H54 (cell line): ENCODE data around the gene IFT88.

Source experiments
- DNase-seq: peaks from one replicate; pipeline ENCODE4 v3.0.0; 2011; ENCODE audit warnings: low spot score, mixed read lengths; ENCODE audit not compliant: insufficient read length
- FAIRE-seq: peaks from 3 replicates; lab custom pipeline; 2011; peaks lifted over from hg19 to GRCh38; lab: Jason Lieb, UNC
- POLR2A ChIP-seq: IDR thresholded peaks from 2 replicates; pipeline ENCODE4 v1.6.1; 2011; ENCODE audit warnings: low read depth, mild to moderate bottlenecking, low read length

The IFT88 gene

DNA sequence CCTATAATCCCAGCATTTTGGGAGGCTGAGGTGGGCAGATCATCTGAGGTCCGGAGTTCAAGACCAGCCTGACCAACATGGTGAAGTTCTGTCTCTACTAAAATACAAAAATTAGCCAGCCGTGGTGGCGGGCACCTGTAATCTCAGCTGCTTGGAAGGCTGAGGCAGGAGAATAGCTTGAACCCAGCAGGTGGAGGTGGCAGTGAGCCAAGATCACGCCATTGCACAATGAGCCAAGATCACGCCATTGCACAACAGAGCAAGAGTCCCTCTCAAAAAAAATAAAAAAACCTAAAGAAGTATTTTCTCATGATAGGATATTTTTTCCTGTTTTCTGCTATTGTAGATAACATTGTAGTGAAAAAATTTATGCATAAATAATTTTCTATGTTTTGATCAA lies 13.3 kb downstream of the IFT88 start:
- no peak for FAIRE-seq
- DNase-seq, result no peak
- TF ChIP-seq POLR2A, result no peak

DNA sequence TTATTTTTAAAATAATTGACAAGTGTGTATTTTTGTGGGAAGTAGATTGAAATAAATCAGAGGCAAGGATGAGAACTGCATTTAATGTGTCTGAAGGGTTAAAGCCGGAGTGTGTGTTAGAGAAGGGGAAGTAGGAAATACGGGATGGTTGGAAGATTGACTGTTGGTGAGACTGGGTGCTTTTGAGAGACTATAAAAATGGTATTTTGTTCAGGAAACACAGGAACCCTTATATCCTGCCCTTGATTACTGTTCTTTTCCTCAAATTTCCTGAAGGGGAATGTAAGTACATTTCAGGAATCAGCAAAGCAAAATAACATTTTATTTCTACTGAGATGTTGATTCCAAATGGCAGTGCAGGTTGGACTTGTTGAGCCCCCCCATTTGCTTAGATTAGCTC lies 15.1 kb downstream of the IFT88 start:
- FAIRE-seq, result no peak
- no peak for TF ChIP-seq POLR2A

DNA sequence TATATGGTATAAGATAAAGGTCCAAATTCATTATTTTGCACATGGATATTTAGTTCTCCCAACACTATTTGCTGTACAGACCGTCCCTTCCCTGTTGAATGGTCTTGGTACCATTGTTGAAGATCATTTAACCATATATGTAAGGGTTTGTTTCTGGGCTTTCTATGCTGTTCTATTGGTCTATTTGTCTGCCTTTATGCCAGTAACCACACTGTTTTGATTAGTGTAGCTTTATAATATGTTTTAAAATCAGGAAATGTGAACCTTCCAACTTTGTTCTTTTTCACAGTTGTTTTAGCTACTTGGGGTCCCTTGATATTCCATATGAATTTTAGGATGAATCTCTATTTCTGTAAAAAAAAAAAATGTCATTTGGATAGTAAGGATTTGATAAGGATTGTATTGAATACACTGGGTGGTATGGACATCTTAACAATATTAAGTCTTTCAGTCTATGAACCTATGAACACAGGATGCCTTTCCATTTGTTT lies 16.9 kb downstream of the IFT88 start:
- no peak for FAIRE-seq

More for the DNA sequence above, 15.1 kb downstream of the IFT88 start:
- no peak for DNase-seq

DNA sequence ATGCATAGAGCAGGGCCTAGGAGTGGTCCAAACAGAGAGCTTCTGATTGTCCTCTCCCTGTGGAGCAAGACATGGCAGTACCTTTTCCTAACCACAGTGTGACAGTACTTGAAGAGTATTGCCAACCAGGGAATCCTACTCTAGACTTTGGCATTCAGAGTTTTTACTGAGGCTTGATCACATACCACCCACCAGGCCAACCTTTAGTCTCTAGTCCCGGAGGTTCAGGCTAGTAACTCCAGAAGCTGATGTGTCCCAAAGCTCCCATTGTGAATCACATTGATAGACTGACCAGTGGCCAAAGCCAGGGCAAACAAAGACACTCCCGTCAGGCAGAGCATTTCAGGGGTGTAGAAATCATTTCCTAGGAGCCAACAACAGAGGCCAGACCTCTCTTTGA lies 18.4 kb downstream of the IFT88 start:
- no peak for FAIRE-seq
- no peak for DNase-seq
- TF ChIP-seq POLR2A, result no peak

More for the DNA sequence above, 16.9 kb downstream of the IFT88 start:
- DNase-seq, result no peak
- no peak for TF ChIP-seq POLR2A

DNA sequence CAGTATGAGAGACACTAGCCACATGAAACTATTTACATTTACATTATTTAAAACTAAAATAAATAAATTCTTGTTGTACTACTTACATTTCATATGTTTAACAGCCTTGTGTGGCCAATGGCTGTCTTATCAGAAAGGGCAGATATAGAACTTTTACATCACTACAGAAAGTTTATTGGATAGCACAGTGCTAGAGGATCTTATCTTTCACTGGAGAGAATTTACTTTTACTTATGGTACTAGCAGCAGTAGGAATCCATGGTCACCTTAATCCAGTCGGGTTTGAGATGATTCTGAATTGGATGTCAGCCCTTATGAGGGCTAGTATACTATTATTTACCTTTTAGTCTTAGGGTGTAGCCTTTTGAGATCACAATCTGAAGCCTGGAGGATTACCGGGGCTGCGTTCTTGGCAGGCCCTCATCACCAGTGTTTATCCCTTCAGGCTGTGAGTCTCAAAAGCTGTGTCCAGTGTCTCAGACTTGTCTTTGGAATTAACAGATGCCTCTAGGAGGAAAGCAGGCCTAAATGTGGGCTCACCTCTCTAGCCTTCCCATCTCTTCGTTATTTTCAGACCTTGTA lies 21.7 kb downstream of the IFT88 start:
- FAIRE-seq, result no peak
- TF ChIP-seq POLR2A, result no peak
- DNase-seq, result no peak

DNA sequence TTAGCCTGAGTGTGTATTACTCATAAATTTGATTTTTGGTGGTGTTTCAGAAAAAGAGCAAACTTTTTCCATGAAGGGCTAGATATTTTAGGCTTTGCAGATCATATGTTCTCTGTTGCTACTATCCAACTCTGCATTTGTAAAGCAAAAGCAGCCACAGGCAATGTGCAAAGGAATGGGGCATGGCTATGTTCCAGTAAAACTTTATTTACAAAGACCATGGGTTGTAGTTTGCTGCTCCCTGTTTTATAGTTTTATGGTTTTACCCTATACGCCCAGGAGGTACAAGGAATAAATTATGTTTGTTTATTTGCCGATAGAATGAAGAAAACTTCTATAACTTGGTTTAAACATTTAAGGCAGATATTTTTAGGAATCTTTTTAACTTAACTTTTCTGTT lies 23.6 kb downstream of the IFT88 start:
- FAIRE-seq (no peak), DNase-seq (no peak)
- TF ChIP-seq POLR2A, result no peak

DNA sequence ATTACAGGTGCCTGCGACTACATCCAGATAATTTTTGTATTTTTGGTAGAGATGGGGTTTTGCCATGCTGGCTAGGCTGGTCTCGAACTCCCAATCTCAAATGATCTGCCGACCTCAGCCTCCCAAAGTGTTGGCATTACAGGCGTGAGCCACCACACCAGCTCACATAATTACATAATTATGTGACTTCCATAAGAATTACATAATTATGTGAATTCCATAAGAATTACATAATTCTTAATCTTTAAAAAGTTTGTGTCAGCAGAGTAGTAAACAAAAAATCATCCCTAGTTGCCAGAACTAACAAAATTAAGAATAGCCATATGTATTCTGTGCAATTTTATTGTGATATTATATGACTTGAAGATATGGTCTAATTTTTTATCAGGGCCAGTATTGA lies 25.6 kb downstream of the IFT88 start:
- TF ChIP-seq POLR2A, result no peak
- FAIRE-seq (no peak), DNase-seq (no peak)

DNA sequence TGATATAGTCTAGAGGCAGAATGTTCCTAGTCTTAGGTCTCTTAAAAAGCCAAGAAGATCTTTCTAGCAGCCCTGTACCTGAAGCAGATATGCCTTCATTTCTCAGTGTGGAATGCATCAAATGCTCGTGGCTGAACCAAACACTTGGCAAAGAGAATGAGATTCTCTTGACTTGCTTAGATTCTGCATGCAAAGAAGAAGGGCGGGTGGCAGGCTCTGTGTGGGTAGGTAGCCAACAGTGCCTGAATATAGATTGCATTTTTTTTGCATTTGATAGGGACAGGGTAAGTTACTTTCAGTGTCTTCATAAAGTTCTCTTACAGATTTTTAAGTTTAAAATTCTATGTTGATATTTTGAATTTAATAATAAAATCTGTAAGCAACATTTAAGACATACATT lies 27.3 kb downstream of the IFT88 start:
- no peak for DNase-seq
- TF ChIP-seq POLR2A, result no peak
- FAIRE-seq, result no peak

DNA sequence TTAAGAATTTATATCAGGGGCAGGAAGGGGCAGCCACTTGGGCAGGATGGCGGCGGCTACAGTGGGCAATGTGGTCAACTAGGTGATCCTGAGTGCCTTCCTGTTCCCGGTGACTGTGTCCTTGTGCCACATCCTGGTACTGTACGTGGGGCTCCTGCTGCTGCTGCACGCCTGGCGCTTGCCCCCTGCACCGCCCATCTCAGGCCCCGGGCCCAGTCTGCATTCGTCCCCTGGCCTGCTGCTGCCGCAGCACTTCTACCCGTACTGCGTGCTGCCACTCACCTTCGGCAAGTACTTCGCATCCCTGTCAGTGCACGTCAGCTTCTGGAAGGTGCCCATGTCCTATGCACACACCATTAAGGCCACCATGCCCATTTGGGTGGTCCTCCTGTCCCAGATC lies 40.1 kb downstream of the IFT88 start:
- TF ChIP-seq POLR2A, result no peak
- FAIRE-seq, result no peak
- DNase-seq, result no peak

DNA sequence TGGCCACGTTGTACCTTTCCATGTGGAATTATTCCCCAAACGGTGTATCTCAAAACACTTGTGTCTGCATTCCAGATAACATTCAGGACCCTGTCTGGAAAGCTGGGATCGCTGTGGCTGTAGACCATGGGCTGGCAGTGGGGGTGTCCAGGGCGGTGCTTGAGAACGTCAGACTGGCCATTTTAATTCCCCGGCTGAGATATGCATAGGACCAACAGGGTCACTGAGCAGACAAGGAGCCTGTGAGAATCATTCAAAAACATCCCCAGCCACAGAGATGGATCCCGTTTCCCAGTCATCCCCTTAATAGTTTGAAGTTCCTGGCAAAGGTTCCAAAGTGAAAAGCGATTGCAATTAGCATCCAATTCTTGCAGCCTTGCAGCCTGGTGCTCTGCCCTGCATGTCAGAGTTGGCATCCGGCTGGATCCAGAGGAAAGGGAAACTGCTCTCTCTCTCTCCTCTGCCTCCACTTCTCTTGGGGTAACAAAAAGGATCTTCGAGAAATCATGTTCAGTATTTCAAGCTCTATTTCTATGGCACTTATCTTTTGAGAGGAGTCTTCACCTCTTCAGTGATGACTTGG lies 41.6 kb downstream of the IFT88 start:
- FAIRE-seq (no peak), DNase-seq (no peak)
- no peak for TF ChIP-seq POLR2A

DNA sequence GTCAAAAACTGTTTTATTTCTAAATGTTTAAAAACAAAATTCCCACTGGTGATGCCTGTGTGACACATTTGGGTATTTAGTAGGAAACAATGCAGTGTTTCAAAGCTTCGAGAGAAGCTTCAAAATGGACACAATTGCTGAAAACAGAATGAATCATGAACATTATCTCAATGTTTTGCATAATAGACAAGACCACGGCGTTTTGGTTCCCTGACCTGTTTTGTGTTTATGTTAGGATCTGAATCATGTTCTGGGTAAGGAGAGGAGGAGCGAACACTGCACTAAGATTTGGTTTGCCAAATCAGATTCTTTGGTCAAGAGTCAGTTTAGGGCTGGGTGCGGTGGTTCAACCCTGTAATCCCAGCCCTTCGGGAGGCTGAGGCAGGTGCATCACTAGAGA lies 42.2 kb downstream of the IFT88 start:
- FAIRE-seq (no peak), DNase-seq (no peak)
- no peak for TF ChIP-seq POLR2A

DNA sequence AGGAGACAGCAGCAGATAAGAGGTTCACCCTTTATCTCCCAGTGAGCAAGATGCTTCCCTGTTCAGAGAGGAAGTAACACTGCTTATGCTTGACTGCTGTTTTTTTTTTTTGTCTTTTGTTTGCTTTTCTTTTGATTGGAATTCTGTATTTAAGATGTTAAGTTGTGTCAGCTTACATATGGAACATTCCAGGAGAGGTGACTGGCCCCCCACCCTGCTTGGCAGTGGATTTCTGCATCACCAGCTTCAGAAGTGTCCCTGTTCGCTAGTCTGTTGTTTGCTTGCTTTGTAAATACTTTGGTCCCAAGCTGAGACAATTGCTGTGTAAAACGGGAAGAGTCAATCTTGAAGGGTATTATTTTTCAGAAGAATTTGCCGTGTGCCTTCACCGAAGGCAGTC lies 43.0 kb downstream of the IFT88 start:
- DNase-seq (no peak), FAIRE-seq (no peak)
- no peak for TF ChIP-seq POLR2A

DNA sequence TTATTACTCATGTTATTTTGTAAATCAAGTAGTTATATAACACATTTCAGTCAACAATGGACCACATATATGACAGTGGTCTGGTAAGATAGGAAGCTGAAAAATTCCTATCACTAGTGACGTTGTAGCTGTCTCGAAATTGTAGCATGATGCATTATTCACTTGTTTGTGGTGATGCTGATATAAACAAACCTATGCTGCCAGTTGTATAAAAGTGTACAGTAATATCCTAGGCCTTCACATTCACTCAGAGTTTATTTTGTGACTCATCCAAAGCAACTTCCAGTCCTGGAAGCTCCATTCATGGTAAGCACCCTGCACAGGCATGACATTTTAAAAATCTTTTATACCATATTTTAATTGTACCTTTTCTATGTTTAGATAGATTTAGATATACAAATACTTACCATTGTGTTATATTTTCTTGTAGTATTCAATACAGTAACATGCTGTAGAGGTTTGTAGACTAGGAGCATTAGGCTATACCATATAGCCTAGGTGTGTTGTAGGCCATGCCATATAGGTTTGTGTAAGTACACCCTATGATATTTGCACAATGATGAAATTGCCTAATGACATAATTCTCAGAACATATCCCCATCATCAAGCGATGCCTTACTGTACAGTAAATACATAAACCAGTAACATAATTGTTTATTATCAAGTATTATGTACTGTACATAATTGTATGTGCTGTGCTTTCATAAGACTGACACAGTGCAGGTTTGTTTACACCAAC lies 49.3 kb downstream of the IFT88 start:
- peak; percentile 3 for DNase-seq
- FAIRE-seq, result peak; percentile 55
- no peak for TF ChIP-seq POLR2A

DNA sequence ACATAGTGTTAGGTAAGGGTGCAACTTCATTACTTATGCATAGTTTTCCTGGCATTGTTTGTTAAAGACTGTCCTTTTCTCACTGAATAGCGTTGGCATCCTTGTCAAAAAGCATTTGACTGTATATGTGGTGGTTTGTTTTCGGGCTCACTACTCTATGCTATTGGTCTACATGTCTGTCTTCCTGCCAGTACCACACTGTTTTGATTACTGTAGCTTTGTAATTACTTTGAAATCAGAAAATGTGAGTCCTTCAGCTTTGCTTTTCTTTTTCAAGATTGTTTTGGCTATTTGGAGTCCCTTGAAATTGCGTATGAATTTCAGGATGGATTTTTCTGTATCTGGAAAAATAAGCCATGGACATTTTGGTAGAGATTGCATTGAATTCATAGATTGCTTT lies 56.0 kb downstream of the IFT88 start:
- DNase-seq (no peak), FAIRE-seq (no peak)
- TF ChIP-seq POLR2A, result no peak
